ENCODE results near the gene DAND5.

Gene DAND5

DNA sequence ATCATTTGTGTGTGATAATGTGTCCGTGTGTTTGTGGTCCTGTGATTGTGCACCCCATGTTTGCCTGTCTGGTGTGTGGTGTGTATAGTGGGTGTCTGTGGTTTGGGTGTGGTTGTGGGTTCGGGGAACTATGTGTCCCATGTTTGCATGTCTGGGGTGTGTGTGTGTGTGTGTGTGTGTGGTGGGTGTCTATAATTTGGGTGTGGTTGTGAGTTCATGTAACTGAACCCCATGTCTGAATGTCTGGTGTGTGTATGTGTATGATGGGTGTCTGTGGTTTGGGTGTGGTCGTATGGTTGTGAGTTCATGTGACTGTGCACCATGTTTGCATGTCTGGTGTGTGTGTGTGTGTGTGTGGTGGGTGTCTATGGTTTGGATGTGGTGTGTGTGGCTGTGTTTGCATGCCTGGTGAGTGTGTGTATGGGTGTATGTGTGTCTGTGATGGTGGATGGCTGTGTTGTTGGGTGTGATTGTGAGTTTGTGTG, 14.8 kb downstream of the DAND5 start:
- TF ChIP-seq, protein P1, sequence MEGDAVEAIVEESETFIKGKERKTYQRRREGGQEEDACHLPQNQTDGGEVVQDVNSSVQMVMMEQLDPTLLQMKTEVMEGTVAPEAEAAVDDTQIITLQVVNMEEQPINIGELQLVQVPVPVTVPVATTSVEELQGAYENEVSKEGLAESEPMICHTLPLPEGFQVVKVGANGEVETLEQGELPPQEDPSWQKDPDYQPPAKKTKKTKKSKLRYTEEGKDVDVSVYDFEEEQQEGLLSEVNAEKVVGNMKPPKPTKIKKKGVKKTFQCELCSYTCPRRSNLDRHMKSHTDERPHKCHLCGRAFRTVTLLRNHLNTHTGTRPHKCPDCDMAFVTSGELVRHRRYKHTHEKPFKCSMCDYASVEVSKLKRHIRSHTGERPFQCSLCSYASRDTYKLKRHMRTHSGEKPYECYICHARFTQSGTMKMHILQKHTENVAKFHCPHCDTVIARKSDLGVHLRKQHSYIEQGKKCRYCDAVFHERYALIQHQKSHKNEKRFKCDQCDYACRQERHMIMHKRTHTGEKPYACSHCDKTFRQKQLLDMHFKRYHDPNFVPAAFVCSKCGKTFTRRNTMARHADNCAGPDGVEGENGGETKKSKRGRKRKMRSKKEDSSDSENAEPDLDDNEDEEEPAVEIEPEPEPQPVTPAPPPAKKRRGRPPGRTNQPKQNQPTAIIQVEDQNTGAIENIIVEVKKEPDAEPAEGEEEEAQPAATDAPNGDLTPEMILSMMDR (IDR thresholded peaks at IDR 0.05; ENCODE audit: low read depth, low read length, poor library complexity, severe bottlenecking): no peak
- TF ChIP-seq EZH2phosphoT487 (IDR thresholded peaks at IDR 0.05; ENCODE audit: borderline replicate concordance, low read length): no peak
- H3K4me3 ChIP-seq (ENCODE audit: low read length): no peak overlapping the region
- H3K36me3 ChIP-seq (ENCODE audit: control insufficient read depth, low read length): no peaks in the 10 kb centered on the region
- H3K27me3 ChIP-seq (ENCODE audit: control insufficient read depth, low read length): peaks cover 24% of the 10 kb centered on the region
- no peaks in the 10 kb centered on the region for H3K79me2 ChIP-seq (ENCODE audit: control insufficient read depth, low read length)
- no peaks in the 10 kb centered on the region for H4K20me1 ChIP-seq (ENCODE audit: control insufficient read depth, insufficient read depth, low read depth, low read length)
- H3K4me2 ChIP-seq (ENCODE audit: low read length): no peak overlapping the region
- no peak overlapping the region for H3K27ac ChIP-seq (ENCODE audit: low read depth, low read length)
- no peaks in the 10 kb centered on the region for H3F3A ChIP-seq (ENCODE audit: control insufficient read depth, insufficient read depth)
- H3K4me1 ChIP-seq (ENCODE audit: control insufficient read depth, low read length): peaks cover 4% of the 10 kb centered on the region
- H3K9me2 ChIP-seq (replicated peaks; ENCODE audit: control insufficient read depth, low read length): no peaks in the 10 kb centered on the region
- H3K9me3 ChIP-seq (ENCODE audit: control insufficient read depth, insufficient read depth, low read length): peaks cover under 1% of the 10 kb centered on the region; the same call in 1 of the 2 replicates

DNA sequence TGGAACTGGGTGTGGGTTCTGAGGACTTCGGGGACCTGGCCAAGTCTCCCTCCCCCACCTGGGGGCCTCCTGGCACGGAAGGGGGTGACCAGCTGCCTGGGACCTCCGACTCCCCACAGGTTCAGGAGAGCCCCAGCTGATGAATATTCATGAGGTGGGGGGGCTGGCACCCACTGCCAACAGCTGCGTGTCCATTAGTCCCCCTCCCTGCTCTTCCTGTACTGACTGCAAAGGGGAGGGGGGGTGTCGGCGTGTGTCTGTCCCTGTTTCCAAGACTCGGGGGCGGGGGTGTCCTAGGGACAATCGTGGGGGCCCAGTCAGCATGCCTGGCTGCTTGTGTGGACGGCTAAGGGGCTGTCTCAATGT, 15.3 kb downstream of the DAND5 start:
- TF ChIP-seq, protein P1 (IDR thresholded peaks at IDR 0.05; ENCODE audit: low read depth, low read length, poor library complexity, severe bottlenecking): no peak
- no peak for TF ChIP-seq EZH2phosphoT487 (IDR thresholded peaks at IDR 0.05; ENCODE audit: borderline replicate concordance, low read length)
- no peak overlapping the region for H3K4me3 ChIP-seq (ENCODE audit: low read length)
- no peaks in the 10 kb centered on the region for H3K36me3 ChIP-seq (ENCODE audit: control insufficient read depth, low read length)
- no peak overlapping the region for H3K27ac ChIP-seq (ENCODE audit: low read depth, low read length)
- H3K79me2 ChIP-seq (ENCODE audit: control insufficient read depth, low read length): no peaks in the 10 kb centered on the region
- no peak overlapping the region for H3K4me2 ChIP-seq (ENCODE audit: low read length)
- H4K20me1 ChIP-seq (ENCODE audit: control insufficient read depth, insufficient read depth, low read depth, low read length): no peaks in the 10 kb centered on the region
- no peaks in the 10 kb centered on the region for H3K9me2 ChIP-seq (replicated peaks; ENCODE audit: control insufficient read depth, low read length)
- peaks cover 4% of the 10 kb centered on the region for H3K4me1 ChIP-seq (ENCODE audit: control insufficient read depth, low read length)
- peaks cover 2% of the 10 kb centered on the region; the same call in 1 of the 2 replicates for H3K9me3 ChIP-seq (ENCODE audit: control insufficient read depth, insufficient read depth, low read length)
- no peaks in the 10 kb centered on the region for H3F3A ChIP-seq (ENCODE audit: control insufficient read depth, insufficient read depth)
- H3K27me3 ChIP-seq (ENCODE audit: control insufficient read depth, low read length): peaks cover 24% of the 10 kb centered on the region

DNA sequence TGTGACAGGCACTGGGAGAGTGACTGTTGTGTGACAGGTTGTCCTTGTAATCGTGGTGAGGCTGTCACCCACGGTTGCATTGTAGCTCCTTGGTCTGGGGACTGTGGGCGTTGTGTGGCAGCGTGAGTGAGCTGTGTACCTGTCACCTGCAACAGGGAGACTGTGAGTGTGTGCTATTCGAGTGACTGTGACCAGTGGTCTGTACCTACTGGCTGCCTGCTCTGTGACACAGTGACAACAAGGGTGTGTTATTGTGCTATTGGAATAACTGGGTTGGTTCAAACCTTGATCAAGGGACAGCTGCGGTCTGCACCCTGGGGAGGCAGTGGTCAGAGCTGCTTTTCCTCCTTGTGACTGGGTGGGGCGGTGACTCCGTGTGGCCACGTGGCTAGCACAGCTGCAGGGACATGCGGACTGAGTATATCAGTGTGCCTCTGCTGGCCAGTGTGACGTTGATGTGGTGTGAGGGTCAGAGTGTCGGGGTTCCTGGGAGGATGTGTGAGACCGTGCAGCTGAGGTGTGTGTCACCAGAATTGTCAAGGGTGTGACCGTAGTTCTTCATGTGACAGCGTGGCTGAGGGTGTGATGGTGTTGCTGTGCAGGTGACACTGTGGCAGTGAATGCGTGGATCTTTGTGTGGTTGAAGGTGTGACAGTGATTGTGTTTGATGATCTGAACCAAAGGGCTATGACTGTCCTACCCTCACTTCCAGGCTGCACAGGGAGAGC, 15.8 kb downstream of the DAND5 start:
- H3K79me2 ChIP-seq (ENCODE audit: control insufficient read depth, low read length): no peaks in the 10 kb centered on the region
- no peaks in the 10 kb centered on the region for H4K20me1 ChIP-seq (ENCODE audit: control insufficient read depth, insufficient read depth, low read depth, low read length)
- H3K36me3 ChIP-seq (ENCODE audit: control insufficient read depth, low read length): no peaks in the 10 kb centered on the region
- H3K9me3 ChIP-seq (ENCODE audit: control insufficient read depth, insufficient read depth, low read length): peaks cover 2% of the 10 kb centered on the region; the same call in 1 of the 2 replicates
- no peaks in the 10 kb centered on the region for H3K9me2 ChIP-seq (replicated peaks; ENCODE audit: control insufficient read depth, low read length)
- H3K4me1 ChIP-seq (ENCODE audit: control insufficient read depth, low read length): peaks cover 4% of the 10 kb centered on the region
- H3K27me3 ChIP-seq (ENCODE audit: control insufficient read depth, low read length): peaks cover 24% of the 10 kb centered on the region
- H3K27ac ChIP-seq (ENCODE audit: low read depth, low read length): no peak overlapping the region
- no peaks in the 10 kb centered on the region for H3F3A ChIP-seq (ENCODE audit: control insufficient read depth, insufficient read depth)
- TF ChIP-seq EZH2phosphoT487 (IDR thresholded peaks at IDR 0.05; ENCODE audit: borderline replicate concordance, low read length): no peak
- TF ChIP-seq, protein P1 (IDR thresholded peaks at IDR 0.05; ENCODE audit: low read depth, low read length, poor library complexity, severe bottlenecking): no peak
- H3K4me3 ChIP-seq (ENCODE audit: low read length): no peak overlapping the region
- no peak overlapping the region for H3K4me2 ChIP-seq (ENCODE audit: low read length)
